HCT116 (cell line): ENCODE results near the gene NKTR. TPM values are rescaled to one million over a fixed set of nuclear protein-coding genes. Genes with fewer than 3 reads are reported as not detected.

Experiments used
- ATAC-seq: fragments of 200-7000 bp; cut with Tn5 transposase; 2 replicates; pipeline ENCODE4 v1.9.1; 2020; ENCODE audit warnings: mild to moderate bottlenecking, moderate library complexity
- BruUV-seq: library from RNA; stranded (reverse); fragments of 400-500 nt; replicated peaks from 2 replicates; lab custom pipeline; 2021; lab: Mats Ljungman, UMichigan
- CTCF ChIA-PET: fragments of 300-600 bp; sonication (Branson Sonifier 250); formaldehyde crosslinking; loops from one replicate; lab custom pipeline; 2021; ENCODE audit warnings: antibody characterized with exemption; lab: Charles Lee
- POLR2A ChIA-PET: fragments of 300-600, 350-600 bp; sonication (Branson Sonifier 250); formaldehyde crosslinking; loops from one replicate; lab custom pipeline; 2021; ENCODE audit warnings: antibody characterized with exemption; lab: Charles Lee
- RAD21 ChIA-PET, 2 experiments: fragments of 300-600 bp; sonication (Branson Sonifier 250); formaldehyde crosslinking; loops; one replicate each; lab custom pipeline; 2023; ENCODE audit warnings: low total read pairs in 2 of 2; ENCODE audit not compliant: uncharacterized antibody in 2 of 2, unreplicated experiment in 2 of 2, low non-redundant PET in 1 of 2; lab: Charles Lee
- DNase-seq: peaks from one replicate; pipeline ENCODE4 v3.0.0-alpha.2; 2010; ENCODE audit warnings: low read depth, low spot score
- H2AFZ ChIP-seq: fragments of 200-600 bp; shearing (Covaris generic), sonication (generic); 2 replicates; pipeline ENCODE4 v1.6.1; 2017; ENCODE audit warnings: low read depth, mixed run types, mixed read lengths, antibody characterized with exemption, low read length; ENCODE audit not compliant: poor library complexity, severe bottlenecking
- H3K27ac ChIP-seq: 2 replicates; pipeline ENCODE4 v1.5.1; 2012; ENCODE audit warnings: low read depth, low read length
- H3K27me3 ChIP-seq: fragments of 200-600 bp; sonication (generic); 2 replicates; pipeline ENCODE4 v1.6.1; 2016; ENCODE audit warnings: mixed run types, low read length, mixed read lengths; ENCODE audit not compliant: insufficient read depth
- H3K36me3 ChIP-seq, 2 experiments: fragments of 200-500 bp in 1 of 2; fragments of 200-600 bp in 1 of 2; sonication (Bioruptor generic) in 1 of 2; sonication (generic) in 1 of 2; 2 replicates each; pipeline versions ENCODE4 v1.5.1 to v1.6.1; 2014 to 2016; ENCODE audit warnings: low read length in 2 of 2, inconsistent platforms in 1 of 2, mixed read lengths in 1 of 2, mixed run types in 1 of 2; ENCODE audit not compliant: insufficient read depth in 2 of 2, control insufficient read depth in 1 of 2
- H3K4me1 ChIP-seq, 2 experiments: fragments of 200-600 bp in 1 of 2; sonication (generic) in 1 of 2; 2 replicates each; pipeline versions ENCODE4 v1.5.1 to v1.6.1; 2012 to 2017; ENCODE audit warnings: low read length in 2 of 2, inconsistent platforms in 1 of 2, mild to moderate bottlenecking in 1 of 2, mixed read lengths in 1 of 2, mixed run types in 1 of 2, moderate library complexity in 1 of 2; ENCODE audit not compliant: insufficient read depth in 2 of 2, control insufficient read depth in 1 of 2
- H3K4me2 ChIP-seq: fragments of 200-600 bp; sonication (generic); 2 replicates; pipeline ENCODE4 v1.6.1; 2017; ENCODE audit warnings: mixed run types, low read length, mixed read lengths
- H3K4me3 ChIP-seq, 2 experiments: fragments of 200-600 bp in 1 of 2; sonication (generic) in 1 of 2; replicated peaks in 1 of 2; 2 replicates each; pipeline ENCODE4 v1.5.1; 2011 to 2016; ENCODE audit warnings: low read length in 2 of 2, control low read depth in 1 of 2, low read depth in 1 of 2, mild to moderate bottlenecking in 1 of 2, mixed read lengths in 1 of 2, mixed run types in 1 of 2
- H3K79me2 ChIP-seq: fragments of 200-600 bp; sonication (generic); 2 replicates; pipeline ENCODE4 v1.6.1; 2017; ENCODE audit warnings: mild to moderate bottlenecking, mixed run types, low read length, moderate library complexity, mixed read lengths; ENCODE audit not compliant: insufficient read depth
- H3K9ac ChIP-seq: fragments of 200-600 bp; sonication (generic); 2 replicates; pipeline ENCODE4 v1.6.1; 2016; ENCODE audit warnings: low read length, mixed read lengths
- H3K9me2 ChIP-seq: fragments of 200-600 bp; sonication (generic), shearing (Covaris generic); 2 replicates; pipeline ENCODE4 v1.6.1; 2017; ENCODE audit warnings: mixed run types, mild to moderate bottlenecking, moderate library complexity; ENCODE audit not compliant: insufficient read depth
- H3K9me3 ChIP-seq, 2 experiments: fragments of 200-500 bp in 1 of 2; fragments of 200-600 bp in 1 of 2; sonication (Bioruptor generic) in 1 of 2; sonication (generic) in 1 of 2; 2 replicates each; pipeline ENCODE4 v1.6.1; 2014 to 2017; ENCODE audit warnings: low read length in 2 of 2, mixed read lengths in 2 of 2, inconsistent platforms in 1 of 2, low read depth in 1 of 2, mild to moderate bottlenecking in 1 of 2, mixed run types in 1 of 2, moderate library complexity in 1 of 2; ENCODE audit not compliant: control insufficient read depth in 1 of 2, insufficient read depth in 1 of 2
- H4K20me1 ChIP-seq: fragments of 200-600 bp; sonication (generic), shearing (Covaris generic); 2 replicates; pipeline ENCODE4 v1.6.1; 2017; ENCODE audit warnings: mixed run types, mild to moderate bottlenecking, moderate library complexity; ENCODE audit not compliant: insufficient read depth
- EZH2 ChIP-seq: fragments of 200-600 bp; sonication (generic); IDR thresholded peaks from 2 replicates; pipeline ENCODE4 v1.6.1; 2017; ENCODE audit warnings: antibody characterized with exemption, mixed run types
- RAD21 ChIP-seq: IDR thresholded peaks from 2 replicates; pipeline ENCODE4 v1.6.1; 2012; ENCODE audit warnings: low read depth, mild to moderate bottlenecking
- SRF ChIP-seq: IDR thresholded peaks from 2 replicates; pipeline ENCODE4 v1.6.1; 2012; ENCODE audit warnings: low read depth
- YY1 ChIP-seq: IDR thresholded peaks from 2 replicates; pipeline ENCODE4 v1.6.1; 2011; ENCODE audit warnings: low read length, low read depth, moderate library complexity, mild to moderate bottlenecking; ENCODE audit not compliant: insufficient replicate concordance; ENCODE audit errors: extremely low read depth
- intact Hi-C: fragments of 100-400 bp; cut with micrococcal nuclease; formaldehyde crosslinking; loops from 2 replicates; pipeline ENCODE4 v1.10.0; 2022
- total RNA-seq: library from RNA; stranded (reverse); gene quantifications from one replicate; pipeline ENCODE4 v1.2.1, GENCODE V29; 2021; ENCODE audit not compliant: unreplicated experiment
- TF ChIP-seq, protein P1 (sequence below), 3 experiments: fragments of 200-600 bp in 1 of 3; sonication (generic) in 1 of 3; IDR thresholded peaks in 2 of 3; conservative IDR thresholded peaks in 1 of 3; 2 replicates each; pipeline ENCODE4 v1.5.1; 2012 to 2017; ENCODE audit warnings: low read depth in 2 of 3, low read length in 2 of 3, antibody characterized with exemption in 1 of 3, borderline replicate concordance in 1 of 3, control low read depth in 1 of 3, mild to moderate bottlenecking in 1 of 3, mixed read lengths in 1 of 3, mixed run types in 1 of 3, moderate library complexity in 1 of 3; ENCODE audit not compliant: insufficient read depth in 1 of 3
- TF ChIP-seq, protein P2 (sequence below): IDR thresholded peaks from 2 replicates; pipeline ENCODE4 v1.6.1; 2012

NKTR gene
- total RNA-seq, 1 experiment from 2014 or later, result 59.7 TPM

- Histone ChIP-seq H3K4me3 (no peak overlapping the region), H3K9me3 (no peaks in the 10 kb centered on the region), H3K9ac (no peak overlapping the region), H2AFZ (no peak overlapping the region)
- POLR2A ChIA-PET, result no interaction called here
- CTCF ChIA-PET, result interaction anchor here (1.1 kb wide), 1 partner anchor 89 kb away, joined by 4 read pairs; no protein-coding TSS in a partner anchor
- no TSS peak for BruUV-seq
- no peak for DNase-seq
- intact Hi-C loops, result no loop called here
- TF ChIP-seq, protein P1, sequence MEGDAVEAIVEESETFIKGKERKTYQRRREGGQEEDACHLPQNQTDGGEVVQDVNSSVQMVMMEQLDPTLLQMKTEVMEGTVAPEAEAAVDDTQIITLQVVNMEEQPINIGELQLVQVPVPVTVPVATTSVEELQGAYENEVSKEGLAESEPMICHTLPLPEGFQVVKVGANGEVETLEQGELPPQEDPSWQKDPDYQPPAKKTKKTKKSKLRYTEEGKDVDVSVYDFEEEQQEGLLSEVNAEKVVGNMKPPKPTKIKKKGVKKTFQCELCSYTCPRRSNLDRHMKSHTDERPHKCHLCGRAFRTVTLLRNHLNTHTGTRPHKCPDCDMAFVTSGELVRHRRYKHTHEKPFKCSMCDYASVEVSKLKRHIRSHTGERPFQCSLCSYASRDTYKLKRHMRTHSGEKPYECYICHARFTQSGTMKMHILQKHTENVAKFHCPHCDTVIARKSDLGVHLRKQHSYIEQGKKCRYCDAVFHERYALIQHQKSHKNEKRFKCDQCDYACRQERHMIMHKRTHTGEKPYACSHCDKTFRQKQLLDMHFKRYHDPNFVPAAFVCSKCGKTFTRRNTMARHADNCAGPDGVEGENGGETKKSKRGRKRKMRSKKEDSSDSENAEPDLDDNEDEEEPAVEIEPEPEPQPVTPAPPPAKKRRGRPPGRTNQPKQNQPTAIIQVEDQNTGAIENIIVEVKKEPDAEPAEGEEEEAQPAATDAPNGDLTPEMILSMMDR (IDR thresholded peaks at IDR 0.05 in 2 of 3, conservative IDR thresholded peaks at IDR 0.05 in 1 of 3; ENCODE audit: borderline replicate concordance in 1 of 3, insufficient read depth in 1 of 3, low read depth in 2 of 3, low read length in 2 of 3), result no peak
- TF ChIP-seq YY1, result no peak
- no peak for TF ChIP-seq SRF
- TF ChIP-seq, all 23 proteins: peak for 0
- Histone ChIP-seq H3K9me2 (no peaks in the 10 kb centered on the region), H3K79me2 (peaks cover 16% of the 10 kb centered on the region; the same call in 1 of the 2 replicates), H3K4me1 (peaks cover 29 to 44% of the 10 kb centered on the region in 2 experiments), H4K20me1 (no peaks in the 10 kb centered on the region), H3K27ac (no peak overlapping the region; the same call in 1 of the 2 replicates), H3K27me3 (no peaks in the 10 kb centered on the region), H3K36me3 (0 out of 4 replicates have a peak, but pooled peaks cover 0 to 3% of the 10 kb centered on the region in 2 experiments), H3K4me2 (peak overlapping the region; percentile 99; the same call in 1 of the 2 replicates)
- ATAC-seq, result no peak
- RAD21 ChIA-PET, result no interaction called here
These were observed 56.5 kb downstream of the NKTR start for GRCh38 chr3:42656680-42657610.

DNA sequence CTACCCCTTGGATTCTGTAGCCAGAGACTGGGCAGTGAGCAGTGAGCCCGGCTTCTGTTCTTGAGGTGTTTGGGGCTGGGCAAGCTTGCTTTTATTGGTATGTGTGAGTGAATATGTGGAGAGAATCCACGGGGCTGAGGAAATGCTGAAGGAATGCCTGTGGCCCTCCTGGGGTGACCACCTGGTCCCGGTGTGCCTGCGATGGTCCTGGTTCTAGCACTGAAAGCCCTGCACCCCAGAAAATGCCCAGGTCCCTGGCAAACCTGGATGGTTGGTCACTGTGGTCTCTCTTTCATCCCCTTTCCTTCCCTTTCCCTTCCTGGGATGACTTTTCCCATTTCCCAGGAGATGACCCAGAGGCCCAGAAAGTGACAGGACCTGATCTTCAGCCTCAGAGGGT lies 57.2 kb downstream of the NKTR start:
- BruUV-seq, result no TSS peak

More for the DNA sequence above, 57.2 kb downstream of the NKTR start:
- H3K9me2 ChIP-seq, result no peaks in the 10 kb centered on the region
- DNase-seq (no peak), ATAC-seq (no peak)
- ChIA-PET CTCF (interaction anchor here (1.1 kb wide), 1 partner anchor 88 kb away, joined by 4 read pairs; no protein-coding TSS in a partner anchor), RAD21 (no interaction called here), POLR2A (no interaction called here)
- intact Hi-C loops, result no loop called here
- TF ChIP-seq SRF (no peak), EZH2 (no peak), RAD21 (no peak)
- TF ChIP-seq, protein P2, sequence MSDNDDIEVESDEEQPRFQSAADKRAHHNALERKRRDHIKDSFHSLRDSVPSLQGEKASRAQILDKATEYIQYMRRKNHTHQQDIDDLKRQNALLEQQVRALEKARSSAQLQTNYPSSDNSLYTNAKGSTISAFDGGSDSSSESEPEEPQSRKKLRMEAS, result no peak
- H3K4me3 ChIP-seq, result no peak overlapping the region
- H3K36me3 ChIP-seq, result 0 out of 4 replicates have a peak, but pooled peaks cover 0 to 3% of the 10 kb centered on the region in 2 experiments
- H3K9ac ChIP-seq, result no peak overlapping the region
- H3K79me2 ChIP-seq, result peaks cover 16% of the 10 kb centered on the region; the same call in 1 of the 2 replicates
- H3K27me3 ChIP-seq, result no peaks in the 10 kb centered on the region
- peaks cover 22 to 36% of the 10 kb centered on the region in 2 experiments for H3K4me1 ChIP-seq
- H4K20me1 ChIP-seq, result no peaks in the 10 kb centered on the region
- no peak overlapping the region for H3K4me2 ChIP-seq
- no peaks in the 10 kb centered on the region for H3K9me3 ChIP-seq
- H2AFZ ChIP-seq, result no peak overlapping the region
- H3K27ac ChIP-seq, result no peak overlapping the region
